Measurements from ENCODE around the gene EARS2.

GRCh38 chr16:23595951-23596720 is 39.0 kb upstream of the EARS2 start, which contains the start of gene NDUFAB1:
- peak; percentile 87 to 100 (median 95) for TF ChIP-seq CTCF (IDR thresholded peaks at IDR 0.05)
- peak in 1 of 2 donors; percentile 54 for TF ChIP-seq POLR2A (IDR thresholded peaks at IDR 0.05)

Data from adrenal gland (tissue), 5 donors.